Measurements from ENCODE around the gene CDH23. TPM values are rescaled to one million over a fixed set of nuclear protein-coding genes. Genes with fewer than 3 reads are reported as not detected.

CDH23 gene
- total RNA-seq, 4 donors from 2014 or later, result 13.8 to 20.1 (median 17.3) TPM

GRCh38 chr10:71603754-71604153 is 207.0 kb downstream of the CDH23 start:
- no peaks in the 10 kb centered on the region for H3K9me3 ChIP-seq
- TF ChIP-seq POLR2A (IDR thresholded peaks at IDR 0.05), result no peak
- TF ChIP-seq EP300 (IDR thresholded peaks at IDR 0.05), result no peak
- no peak for TF ChIP-seq CTCF (IDR thresholded peaks at IDR 0.05)
- no peak for DNase-seq (ENCODE audit: low spot score in 2 of 2)
- no peak overlapping the region for H3K4me3 ChIP-seq
- H3K4me1 ChIP-seq, result peaks cover 0 to 16% (median 1%) of the 10 kb centered on the region in 4 donors
- H3K36me3 ChIP-seq, result no peaks in the 10 kb centered on the region
- no peak overlapping the region for H3K27ac ChIP-seq
- WGBS, 2 donors, result 92% methylated on average over 4 of the region's 4 CpGs
- H3K27me3 ChIP-seq, result no peaks in the 10 kb centered on the region

GRCh38 chr10:71604324-71605018 is 207.8 kb downstream of the CDH23 start:
- H3K4me3 ChIP-seq, result no peak overlapping the region
- H3K27ac ChIP-seq, result no peak overlapping the region
- DNase-seq (ENCODE audit: low spot score in 2 of 2), result no peak
- no peak for TF ChIP-seq POLR2A (IDR thresholded peaks at IDR 0.05)
- no peak for TF ChIP-seq CTCF (IDR thresholded peaks at IDR 0.05)
- no peak for TF ChIP-seq EP300 (IDR thresholded peaks at IDR 0.05)
- H3K9me3 ChIP-seq, result no peaks in the 10 kb centered on the region
- no peaks in the 10 kb centered on the region for H3K27me3 ChIP-seq
- no peaks in the 10 kb centered on the region for H3K36me3 ChIP-seq
- peaks cover 0 to 16% (median 0%) of the 10 kb centered on the region in 4 donors for H3K4me1 ChIP-seq
- WGBS, 2 donors, result 91 to 93% methylated on average over 8 of the region's 8 CpGs

- Histone ChIP-seq H3K36me3 (no peaks in the 10 kb centered on the region), H3K4me3 (no peak overlapping the region), H3K9me3 (no peaks in the 10 kb centered on the region), H3K27me3 (no peaks in the 10 kb centered on the region), H3K27ac (no peak overlapping the region), H3K4me1 (peaks cover 0 to 14% (median 0%) of the 10 kb centered on the region in 4 donors)
- no peak for DNase-seq (ENCODE audit: low spot score in 2 of 2)
- TF ChIP-seq CTCF (IDR thresholded peaks at IDR 0.05) (no peak), EP300 (IDR thresholded peaks at IDR 0.05) (no peak), POLR2A (IDR thresholded peaks at IDR 0.05) (no peak)
- WGBS, 2 donors, result 68% methylated on average over 2 of the region's 2 CpGs
These were observed 208.7 kb downstream of the CDH23 start for GRCh38 chr10:71605263-71605962.

- Histone ChIP-seq H3K36me3 (no peaks in the 10 kb centered on the region), H3K27ac (no peak overlapping the region), H3K27me3 (no peaks in the 10 kb centered on the region), H3K4me1 (peaks cover 0 to 14% (median 4%) of the 10 kb centered on the region in 4 donors), H3K9me3 (no peaks in the 10 kb centered on the region), H3K4me3 (no peak overlapping the region)
- no peak for DNase-seq (ENCODE audit: low spot score in 2 of 2)
- 75 to 82% methylated on average over 9 of the region's 9 CpGs for WGBS, 2 donors
- TF ChIP-seq CTCF (IDR thresholded peaks at IDR 0.05) (no peak), EP300 (IDR thresholded peaks at IDR 0.05) (no peak), POLR2A (IDR thresholded peaks at IDR 0.05) (no peak)
These were observed 209.7 kb downstream of the CDH23 start for GRCh38 chr10:71606257-71607081.
